Measurements from ENCODE around the gene GABRG3. TPM values are rescaled to one million over a fixed set of nuclear protein-coding genes. Genes with fewer than 3 reads are reported as not detected.

Gene GABRG3
- total and polyA plus RNA-seq, 9 of the 15 experiments (the other 6 are each of a cell fraction or from before 2014, with no cell fraction given): 4.0 to 15.1 (median 11.2) TPM

- no peak for TF ChIP-seq HMGXB4 (CRISPR knock-in tag; IDR thresholded peaks at IDR 0.05)
- TF ChIP-seq MTA1 (IDR thresholded peaks at IDR 0.05; ENCODE audit: borderline replicate concordance): no peak
- TF ChIP-seq MBD1 (CRISPR knock-in tag; IDR thresholded peaks at IDR 0.05): no peak
- TF ChIP-seq SRSF1 (IDR thresholded peaks at IDR 0.05; ENCODE audit: low read depth, low read length): no peak
- TF ChIP-seq TRIM28 (IDR thresholded peaks at IDR 0.05): no peak
- TF ChIP-seq E2F5 (CRISPR knock-in tag; IDR thresholded peaks at IDR 0.05): no peak
- TF ChIP-seq U2AF2 (optimal IDR thresholded peaks at IDR 0.05; ENCODE audit: low read depth, low read length): no peak
- no peak for TF ChIP-seq HNRNPK (IDR thresholded peaks at IDR 0.05; ENCODE audit: low read depth, low read length, poor library complexity, severe bottlenecking)
- TF ChIP-seq KLF16 (IDR thresholded peaks at IDR 0.05): no peak
- TF ChIP-seq FOXP1 (CRISPR knock-in tag; IDR thresholded peaks at IDR 0.05): no peak
- TF ChIP-seq ZBTB2 (IDR thresholded peaks at IDR 0.05): no peak
- TF ChIP-seq SP2 (IDR thresholded peaks at IDR 0.05; ENCODE audit: extremely low read depth, low read depth, low read length, poor library complexity, severe bottlenecking): no peak
- no peak for TF ChIP-seq ZBTB17 (CRISPR knock-in tag; IDR thresholded peaks at IDR 0.05)
- no peaks in the 10 kb centered on the region for H3K9me1 ChIP-seq (ENCODE audit: control insufficient read depth, insufficient read depth, low read length)
- ChIA-PET POLR2A (no interaction called here), CTCF (ENCODE audit: low intra/inter-chr PET ratio) (no interaction called here)
- no TSS peak for BruUV-seq (replicated peaks)
- peaks cover 0 to 2% of the 10 kb centered on the region in 2 experiments; a peak in 1 of 5 replicates for H3K4me1 ChIP-seq (replicated peaks in 1 of 2; ENCODE audit: control insufficient read depth in 2 of 2, insufficient read depth in 2 of 2, low read length in 2 of 2)
- ATAC-seq: no peak
- no peak overlapping the region for H2AFZ ChIP-seq (ENCODE audit: low read depth, low read length)
- peaks cover 14% of the 10 kb centered on the region; the same call in 2 of the 3 replicates for H3K36me3 ChIP-seq (ENCODE audit: control insufficient read depth, insufficient read depth, low read length)
- H3K9ac ChIP-seq (ENCODE audit: insufficient read depth in 1 of 2, low read depth in 2 of 2, low read length in 2 of 2): no peak overlapping the region
- no peak overlapping the region for H3K4me3 ChIP-seq
- no peak for DNase-seq (ENCODE audit: extremely low read depth in 1 of 4, low spot score in 3 of 4)
- H3K27me3 ChIP-seq (ENCODE audit: control insufficient read depth in 2 of 2, insufficient read depth in 2 of 2, low read length in 2 of 2): no peaks in the 10 kb centered on the region
- no peak for FAIRE-seq
- H3K79me2 ChIP-seq (ENCODE audit: control insufficient read depth, insufficient read depth, low read length): no peaks in the 10 kb centered on the region
- no peaks in the 10 kb centered on the region for H4K20me1 ChIP-seq (replicated peaks; ENCODE audit: control insufficient read depth, insufficient read depth, low read length)
- 69% methylated on average over 13 of the region's 13 CpGs for WGBS (ENCODE audit: insufficient coverage, low coverage, missing lambda C conversion rate)
- intact Hi-C loops (cut with micrococcal nuclease) (no loop called here), in situ Hi-C loops (cut with MboI) (no loop called here)
- H3K27ac ChIP-seq (ENCODE audit: extremely low read depth, low read depth, low read length): no peak overlapping the region
- no peaks in the 10 kb centered on the region for H3K9me3 ChIP-seq (replicated peaks; ENCODE audit: control insufficient read depth, insufficient read depth, low read depth, low read length)
- H3K4me2 ChIP-seq (ENCODE audit: insufficient read depth, low read length): no peak overlapping the region
Measured at GRCh38 chr15:27328608-27329007, 357.6 kb downstream of the GABRG3 start.

Data from K562 (cell line).